HG03064 (cell line): ENCODE data around the gene NPPB.
"Not testable (repeated sequence)": the region's sequence is repeated elsewhere in the genome, so short reads cannot be mapped to it uniquely, and the experiment has no call there.

ENCODE experiments used
- ATAC-seq: cut with Tn5 transposase; IDR thresholded peaks from one replicate; pipeline ENCODE4 v1.9.1; 2021; ENCODE audit warnings: low read depth; ENCODE audit not compliant: unreplicated experiment

Gene NPPB

DNA sequence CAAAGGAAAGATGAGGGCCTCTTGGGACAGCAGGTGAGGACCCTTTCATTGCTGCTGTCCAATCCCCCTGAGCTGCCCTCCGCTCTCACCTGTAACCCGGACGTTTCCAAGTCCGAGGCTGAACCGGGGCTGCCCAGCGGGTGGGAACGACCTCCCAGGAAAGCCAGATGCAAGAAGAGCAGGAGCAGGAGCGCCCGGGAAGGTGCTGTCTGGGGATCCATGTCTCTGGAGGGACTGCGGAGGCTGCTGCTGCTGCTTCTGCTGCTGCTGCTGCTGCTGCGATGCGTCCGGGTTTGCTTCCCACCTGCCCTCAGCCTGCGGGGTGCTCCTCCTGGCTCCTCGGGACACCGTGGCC is at the start of gene NPPB:
Gene NPPB, minus strand, starts transcription at position 333 of the 355 bp plus-strand sequence. Its CDS starts 112 bp downstream, at position 221.
- ATAC-seq = no peak

DNA sequence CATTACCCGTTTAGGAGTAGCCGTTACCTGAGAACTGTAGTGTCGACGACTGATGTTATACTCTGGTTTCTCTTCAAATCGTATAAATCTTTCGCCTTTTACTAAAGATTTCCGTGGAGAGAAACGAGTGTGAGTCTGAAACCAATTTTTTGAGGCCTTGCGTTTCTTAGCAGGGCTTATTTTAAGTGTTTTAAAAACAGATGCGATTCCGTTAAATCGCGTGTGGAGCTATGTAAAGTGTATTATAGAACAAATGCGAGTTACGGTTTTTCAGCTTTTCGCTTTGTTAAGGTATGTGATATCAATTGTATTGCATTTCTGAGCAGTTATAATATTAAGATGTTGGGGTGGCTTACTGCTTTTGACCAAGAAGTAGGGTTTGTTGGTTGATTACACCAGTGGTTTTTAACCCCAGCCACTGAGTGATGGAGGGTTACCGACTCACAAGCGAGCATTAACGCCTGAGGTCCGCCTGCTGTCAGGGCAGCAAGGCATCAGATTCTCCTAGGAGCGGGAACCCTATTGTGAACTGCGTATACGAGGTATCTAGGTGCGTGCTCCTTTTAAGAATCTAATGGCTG is 49.4 kb upstream of the NPPB start:
- peak; percentile 51 for ATAC-seq

DNA sequence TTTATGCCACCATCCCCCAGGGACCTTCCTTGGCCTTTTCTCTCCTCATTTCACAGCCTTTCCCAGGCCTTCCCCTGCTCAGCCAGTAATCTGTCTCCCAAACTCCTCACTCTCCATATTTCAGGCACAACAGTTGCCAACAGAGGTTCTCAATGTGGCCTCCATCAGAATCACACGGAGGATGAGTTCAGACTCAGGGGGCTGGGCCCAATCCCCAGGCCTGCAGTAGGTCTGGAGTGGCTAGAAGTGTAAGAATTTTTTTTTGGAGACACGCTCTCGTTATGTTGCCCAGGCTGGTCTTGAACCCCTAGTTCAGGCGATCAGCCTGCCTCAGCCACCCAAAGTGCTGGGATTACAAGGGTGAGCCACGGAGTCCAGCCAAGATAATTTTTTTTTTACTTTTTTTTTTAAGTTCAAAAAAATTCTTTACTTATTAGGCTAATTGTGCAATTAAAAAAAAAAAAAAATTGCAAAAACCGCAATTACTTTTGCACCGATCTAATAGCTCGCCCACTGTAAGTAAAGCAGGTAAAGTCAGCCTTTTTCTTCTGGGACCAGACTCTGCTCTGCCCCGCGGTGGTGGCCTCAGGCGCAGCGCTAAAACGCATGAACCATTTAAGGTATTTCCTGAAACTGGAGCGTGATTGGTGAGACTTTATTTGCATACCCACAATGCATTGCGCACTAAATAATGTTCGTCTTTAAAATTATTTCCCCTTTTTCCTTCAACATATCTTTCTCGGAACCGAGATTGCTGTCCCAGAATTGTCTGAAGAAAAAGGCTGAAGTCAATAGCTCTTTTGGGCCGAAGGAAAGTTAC is 48.7 kb upstream of the NPPB start:
- peak; percentile 44 for ATAC-seq

DNA sequence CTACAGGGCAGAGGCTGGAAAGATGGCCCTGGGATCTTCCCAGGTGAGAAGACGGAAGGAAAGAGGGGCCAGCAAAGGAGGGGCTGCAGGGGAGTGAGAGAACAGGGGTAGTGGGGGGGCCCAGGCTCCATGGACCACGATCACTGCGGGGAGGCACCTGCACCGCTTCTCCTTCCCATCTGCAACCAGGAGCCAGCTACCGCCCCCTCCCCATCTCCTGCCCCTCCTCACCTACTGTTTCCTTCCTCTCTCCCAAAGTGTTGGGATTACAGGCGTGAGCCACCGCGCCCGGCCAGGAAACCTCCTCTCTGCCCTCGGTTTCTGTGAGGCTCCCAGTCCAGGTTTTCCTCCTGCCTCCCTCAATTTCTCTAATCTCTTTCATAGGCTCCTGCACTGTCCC is 48.1 kb upstream of the NPPB start:
- ATAC-seq = no peak

DNA sequence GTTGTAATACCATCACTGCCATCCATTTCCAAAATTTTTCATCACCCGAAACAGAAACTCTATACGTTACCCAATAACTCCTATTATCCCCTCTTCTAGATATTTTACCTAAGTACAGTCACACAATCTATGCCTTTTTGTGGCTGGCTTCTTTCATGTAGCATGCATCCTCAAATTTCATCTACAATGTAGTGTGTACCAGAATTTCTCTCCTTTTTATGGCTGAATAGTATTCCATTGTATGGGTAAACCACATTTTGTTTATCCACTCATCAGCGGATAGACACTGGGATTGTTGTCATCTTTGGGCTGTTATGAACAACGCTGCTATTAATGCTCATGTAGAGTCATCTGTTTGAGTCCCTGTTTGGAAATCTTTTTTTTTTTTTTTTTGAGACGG is 46.2 kb upstream of the NPPB start:
- no peak for ATAC-seq

DNA sequence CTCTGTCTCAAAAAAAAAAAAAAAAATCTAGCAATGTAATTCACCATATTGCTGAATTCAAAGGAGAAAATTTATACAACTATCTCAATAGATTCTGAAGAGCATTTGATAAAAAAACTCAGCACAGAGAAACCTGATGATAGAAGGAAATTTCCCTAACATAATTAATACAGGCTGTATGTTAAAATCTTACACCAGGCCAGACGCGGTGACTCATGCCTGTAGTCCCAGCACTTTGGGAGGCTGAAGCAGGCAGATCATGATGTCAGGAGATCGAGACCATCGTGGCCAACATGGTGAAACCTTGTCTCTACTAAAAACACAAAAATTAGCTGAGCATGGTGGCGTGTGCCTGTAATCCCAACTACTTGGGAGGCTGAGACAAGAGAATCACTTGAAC is 45.4 kb upstream of the NPPB start:
- not testable (repeated sequence) for ATAC-seq

DNA sequence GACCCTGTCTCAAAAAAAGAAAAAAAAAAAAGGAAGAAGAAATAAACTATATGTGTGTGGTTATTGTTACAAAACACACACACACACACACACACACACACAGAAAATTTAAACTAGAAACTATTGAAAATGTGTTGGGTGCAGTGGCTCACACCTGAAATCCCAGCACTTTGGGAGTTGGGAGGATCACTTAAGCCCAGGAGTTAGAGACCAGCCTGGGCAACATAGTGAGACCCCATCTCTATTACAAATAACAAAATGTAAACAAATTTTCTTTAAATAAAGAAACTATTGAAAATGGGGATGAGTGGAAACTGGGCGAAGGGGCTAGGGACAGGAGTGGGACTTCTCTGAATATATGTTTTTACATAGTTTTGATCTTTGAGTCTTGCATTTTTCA is 44.5 kb upstream of the NPPB start:
- no peak for ATAC-seq

DNA sequence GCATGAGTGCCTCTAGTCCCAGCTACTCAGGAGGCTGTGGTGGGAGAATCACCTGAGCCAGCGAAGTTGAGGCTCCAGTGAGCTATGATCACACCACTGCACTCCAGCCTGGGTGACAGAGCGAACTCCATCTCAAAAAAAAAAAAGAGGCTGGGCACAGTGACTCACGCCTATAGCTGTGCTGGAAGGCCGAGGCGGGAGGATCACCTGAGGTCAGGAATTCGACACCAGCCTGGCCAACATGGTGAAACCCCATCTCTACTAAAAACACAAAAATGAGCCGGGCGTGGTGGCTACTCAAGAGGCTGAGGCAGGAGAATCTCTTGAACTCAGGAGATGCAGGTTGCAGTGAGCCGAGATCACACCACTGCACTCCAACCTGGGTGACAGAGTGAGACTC is 42.7 kb upstream of the NPPB start:
- ATAC-seq = not testable (repeated sequence)

DNA sequence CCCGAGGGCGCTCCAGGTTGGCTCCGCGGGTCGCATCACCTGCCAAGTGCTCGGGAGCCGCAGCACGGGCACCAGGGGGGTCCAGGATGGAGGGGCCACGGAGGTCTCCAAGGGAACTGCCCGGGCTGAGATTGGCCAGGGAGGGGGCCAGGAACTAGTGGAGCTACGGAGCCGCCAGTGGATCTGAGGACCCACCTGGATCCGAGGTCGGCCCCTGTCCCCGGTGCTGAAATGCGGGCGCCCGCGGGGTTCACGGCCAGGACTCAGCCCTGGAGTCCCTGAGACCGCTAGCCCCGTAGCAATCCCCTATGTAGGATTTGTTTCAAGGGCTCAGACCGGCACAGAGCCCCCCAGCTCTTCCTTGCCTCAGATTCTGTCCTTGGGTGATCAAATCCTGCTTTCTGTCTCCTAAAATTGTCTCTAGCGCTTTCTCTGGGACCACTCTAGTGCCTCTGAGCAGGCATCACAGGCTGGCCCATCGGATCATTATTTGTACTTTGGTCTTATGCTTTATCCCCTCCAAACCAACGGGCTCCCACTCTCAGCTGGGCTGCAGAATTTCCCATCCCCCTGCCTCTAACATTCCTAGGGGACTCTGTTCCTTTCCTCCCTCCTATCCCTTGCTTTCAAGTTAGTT is 40.2 kb upstream of the NPPB start:
- ATAC-seq = no peak

DNA sequence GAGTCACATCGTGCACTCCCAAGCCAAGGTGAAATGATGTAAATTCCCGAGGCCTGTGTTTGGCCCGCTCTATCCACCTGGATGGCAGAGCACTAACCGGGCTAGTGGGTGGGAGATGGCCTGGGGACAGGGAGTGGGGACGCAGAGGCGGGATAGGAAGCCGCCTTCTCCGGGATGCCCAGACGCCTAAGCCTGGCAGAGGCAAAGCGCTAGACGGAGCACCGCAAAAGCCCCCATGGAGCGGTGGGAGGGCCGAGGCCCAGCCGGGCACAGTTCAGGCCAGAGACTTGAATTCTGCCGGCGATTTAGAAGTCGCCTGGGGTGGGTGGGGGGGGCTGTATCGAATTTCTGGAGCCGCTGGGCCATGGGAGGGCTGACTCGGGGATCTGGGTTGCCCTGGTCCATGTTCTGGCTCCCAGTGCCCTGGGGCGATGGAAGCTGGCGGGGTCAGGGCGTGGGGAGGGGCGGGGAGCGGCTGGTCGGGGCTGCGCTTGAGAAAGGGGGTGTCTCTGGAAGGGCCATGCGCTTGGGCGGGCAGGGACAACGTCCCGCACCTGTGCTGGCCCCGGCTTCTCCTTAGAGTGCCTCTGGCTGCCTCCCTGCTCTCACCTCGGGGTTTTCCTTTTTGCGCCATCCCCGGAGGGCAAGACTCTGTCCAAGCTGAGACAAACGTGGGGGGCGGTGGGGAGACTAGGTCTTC is 39.5 kb upstream of the NPPB start:
- ATAC-seq = no peak

DNA sequence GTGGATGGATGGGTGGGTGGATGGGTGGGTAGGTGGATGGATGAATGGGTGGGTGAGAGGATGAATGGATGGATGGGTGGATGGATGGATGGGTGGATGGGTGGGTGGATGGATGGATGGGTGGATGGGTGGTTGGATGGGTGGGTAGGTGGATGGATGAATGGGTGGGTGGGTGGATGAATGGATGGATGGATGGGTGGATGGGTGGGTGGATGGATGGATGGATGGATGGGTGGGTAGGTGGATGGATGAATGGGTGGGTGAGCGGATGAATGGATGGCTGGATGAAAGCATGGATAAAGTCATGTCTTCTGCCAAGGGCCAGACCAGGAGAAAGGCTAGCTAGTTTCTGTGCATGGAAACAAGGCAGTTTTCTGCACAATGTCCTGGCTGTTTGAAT is 35.8 kb upstream of the NPPB start:
- ATAC-seq = not testable (repeated sequence)

DNA sequence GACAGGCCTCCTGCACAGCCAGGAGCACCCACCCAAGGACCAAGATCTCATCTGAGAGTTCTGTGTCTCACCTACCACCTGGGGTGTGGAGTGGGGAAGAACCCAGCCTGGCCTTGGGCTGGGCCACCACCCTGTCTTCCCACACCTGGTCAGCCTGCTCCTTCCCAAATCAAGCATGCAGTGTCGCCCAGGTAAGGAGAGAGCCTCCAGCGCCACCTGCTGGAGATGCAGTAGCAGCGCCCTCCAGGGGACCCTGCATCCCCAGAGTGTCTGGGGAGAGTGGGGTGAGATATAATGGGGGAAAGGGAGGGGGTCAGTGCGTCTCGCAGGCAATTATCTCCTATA is 35.1 kb upstream of the NPPB start:
- no peak for ATAC-seq

DNA sequence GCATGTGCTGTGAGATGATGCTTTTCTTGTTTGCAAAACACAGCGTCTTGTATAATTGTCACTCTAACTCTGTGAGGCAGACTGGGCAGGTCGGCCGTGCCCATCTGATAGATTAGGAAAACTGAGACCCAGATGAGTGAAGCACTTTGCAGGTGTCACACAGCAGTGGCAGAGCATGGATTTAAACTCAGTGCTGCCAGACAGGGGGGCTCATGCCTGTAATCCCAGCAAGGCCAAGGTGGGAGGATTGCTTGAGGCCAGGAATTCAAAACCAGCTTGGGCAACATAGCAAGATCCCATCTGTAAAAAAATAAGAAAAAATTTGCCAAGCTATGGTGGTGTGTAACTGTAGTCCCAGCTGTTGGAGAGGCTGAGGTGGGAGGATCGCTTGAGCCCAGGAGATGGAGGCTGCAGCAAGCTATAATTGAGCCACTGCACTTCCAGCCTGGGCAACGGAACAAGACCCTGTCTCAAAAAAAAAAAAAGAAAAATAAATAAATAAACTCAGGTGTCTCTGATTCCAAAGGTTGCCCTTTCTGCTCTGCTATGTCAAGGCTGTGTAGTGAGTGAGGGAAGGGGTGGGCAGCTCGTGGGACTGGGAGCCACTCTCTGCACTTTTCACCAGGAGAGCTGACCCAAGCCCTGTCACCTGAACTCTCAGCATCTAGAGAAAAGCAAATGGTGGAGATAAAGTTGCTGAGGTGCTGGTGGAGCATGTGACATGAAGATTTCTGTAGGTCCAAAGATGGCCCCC is 32.9 kb upstream of the NPPB start:
- no peak for ATAC-seq

DNA sequence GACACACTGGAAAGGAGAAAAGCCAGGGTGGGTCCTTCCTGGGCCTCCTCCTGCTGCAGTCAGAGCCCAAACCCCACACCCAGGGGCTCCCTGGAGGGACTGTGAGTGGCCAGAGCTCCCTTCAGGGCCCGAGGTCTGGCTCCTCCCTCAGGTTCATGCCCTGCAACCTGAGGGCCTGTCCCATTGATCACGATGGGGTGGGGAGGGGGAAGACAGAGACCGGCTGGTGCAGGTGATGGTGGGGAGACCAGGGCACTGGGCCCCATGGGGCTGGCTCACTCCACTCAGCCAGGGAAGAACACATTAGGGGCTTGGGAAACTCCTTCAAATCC is 30.1 kb upstream of the NPPB start:
- no peak for ATAC-seq

DNA sequence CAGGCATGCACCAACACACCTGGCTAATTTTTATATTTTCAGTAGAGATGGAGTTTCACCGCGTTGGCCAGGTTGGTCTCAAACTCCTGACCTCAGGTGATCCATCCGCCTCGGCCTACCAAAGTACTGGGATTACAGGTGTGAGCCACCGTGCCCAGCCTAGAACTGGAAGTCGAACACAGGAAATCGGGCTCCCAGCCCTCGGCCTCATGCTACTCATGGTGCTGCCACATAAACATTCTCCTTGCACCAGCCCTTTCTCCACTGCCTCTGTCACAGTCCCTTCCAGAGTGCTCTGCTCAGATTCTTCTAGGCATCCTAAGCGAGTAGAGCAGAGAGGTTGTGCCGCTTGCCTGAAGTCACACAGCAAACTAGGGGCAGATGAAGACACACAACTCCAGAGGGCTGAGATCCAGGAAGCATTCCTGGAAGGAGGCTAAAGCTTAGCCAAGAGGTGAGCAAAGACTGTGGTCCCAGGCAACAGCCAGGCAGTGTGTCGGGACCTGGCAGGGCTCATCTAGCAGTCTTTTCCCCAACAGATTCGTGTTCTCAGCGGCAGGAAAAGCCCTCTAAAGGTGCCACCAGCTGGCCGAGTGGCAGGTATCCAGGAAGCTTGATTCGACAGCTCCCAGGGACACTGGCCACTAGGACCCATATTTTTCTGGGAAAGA is 29.6 kb upstream of the NPPB start:
- no peak for ATAC-seq

DNA sequence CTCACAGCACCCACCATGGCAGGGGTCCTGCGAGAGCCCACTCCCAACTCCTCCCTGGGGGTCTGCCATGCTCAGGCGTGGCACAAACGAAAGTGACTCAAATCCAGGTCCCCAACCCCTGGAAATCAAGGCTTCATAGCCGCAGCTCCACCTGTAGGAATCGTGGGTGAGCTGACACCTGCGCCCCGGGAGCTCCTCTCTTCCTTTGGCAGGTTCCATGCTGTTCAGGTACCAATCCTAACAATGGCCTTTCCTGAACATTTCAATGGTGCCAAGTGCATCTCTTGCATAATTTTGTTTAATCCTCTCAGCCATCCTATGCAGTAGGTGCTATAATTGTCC is 28.9 kb upstream of the NPPB start:
- ATAC-seq = no peak

DNA sequence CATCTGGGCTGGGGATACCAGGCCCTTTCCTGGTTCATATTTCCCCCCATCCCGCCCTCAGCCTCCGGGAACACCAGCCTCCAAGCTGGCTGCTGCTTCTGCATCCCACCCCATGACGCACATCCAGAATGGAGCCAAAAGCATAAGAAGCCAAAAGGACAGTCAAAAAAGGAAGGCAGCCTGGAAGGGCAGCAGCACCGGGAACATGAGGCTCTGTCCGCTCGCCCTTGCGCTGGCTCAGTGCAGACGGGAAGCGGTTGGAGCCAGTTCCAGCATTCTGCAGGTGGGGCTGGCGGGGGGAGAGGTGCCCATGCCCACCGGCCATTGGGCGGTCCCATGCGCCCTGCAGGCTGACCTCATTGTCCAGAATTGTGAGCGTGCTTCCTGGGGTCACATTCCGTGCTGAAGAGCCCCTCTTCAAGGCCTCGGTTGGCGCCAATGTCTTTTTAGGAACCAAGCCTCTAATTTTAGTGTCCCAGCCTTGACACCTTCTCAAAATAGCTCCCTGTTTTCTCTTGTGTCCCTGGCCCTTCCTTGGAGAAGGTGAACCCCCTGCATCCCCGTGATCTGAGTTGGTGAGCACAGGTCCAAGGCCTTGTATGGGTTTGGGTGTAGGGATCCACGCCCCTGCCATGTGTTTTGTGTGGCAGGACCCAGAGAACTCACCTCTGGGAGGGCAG is 28.4 kb upstream of the NPPB start:
- no peak for ATAC-seq

DNA sequence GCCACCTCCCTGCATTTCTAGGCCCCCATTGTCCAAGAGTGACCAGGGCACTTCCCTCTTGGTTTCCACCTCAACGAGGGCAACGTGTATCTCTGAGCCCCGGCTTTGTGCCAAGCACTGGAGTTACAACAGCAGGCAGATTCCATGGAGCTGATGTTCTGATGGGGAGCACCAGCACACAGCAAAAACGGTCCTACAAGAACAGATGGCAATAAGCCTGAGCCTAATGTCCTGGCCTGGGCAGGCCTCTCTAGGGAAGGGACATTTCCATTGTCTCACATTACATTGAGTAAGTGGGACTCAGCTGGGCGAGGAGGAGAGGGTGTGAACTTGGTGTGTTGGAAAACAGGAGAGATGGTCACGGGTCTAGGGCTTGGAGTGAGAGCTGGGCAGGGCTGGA is 27.2 kb upstream of the NPPB start:
- ATAC-seq = no peak

DNA sequence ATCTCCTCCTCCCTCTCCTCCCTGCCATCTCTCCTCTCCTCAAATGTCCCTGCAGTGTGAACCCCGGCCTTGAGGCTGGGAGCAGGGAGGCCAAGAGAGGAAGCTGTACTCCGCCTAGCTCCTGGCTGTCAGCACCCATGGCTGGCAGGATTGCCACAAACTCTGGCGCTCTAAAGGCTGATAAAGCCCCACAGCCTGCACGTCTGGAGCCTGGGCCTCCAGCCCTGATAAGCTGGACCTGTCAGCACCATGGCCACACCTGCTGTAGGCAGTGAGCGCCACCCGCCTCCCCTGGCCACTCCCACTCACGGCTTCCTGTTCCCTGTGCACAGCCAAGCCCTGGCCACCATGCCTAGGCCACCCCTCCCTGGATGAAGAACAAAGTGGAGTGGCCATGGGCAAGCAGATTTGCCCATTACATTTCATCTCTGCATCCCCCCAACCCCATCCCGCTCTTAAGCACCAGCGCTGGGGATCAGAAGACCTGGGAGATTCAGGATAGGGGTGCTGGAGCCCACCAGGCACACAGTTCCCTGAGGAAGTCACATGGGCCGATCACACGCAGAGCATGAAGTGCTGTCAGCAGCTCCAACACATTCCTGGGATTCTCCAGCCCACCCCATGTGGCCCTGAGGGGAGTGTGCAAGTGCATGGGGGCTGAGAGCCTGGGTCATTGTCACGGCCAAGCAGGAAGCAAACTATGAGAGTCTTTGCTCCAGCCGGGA is 24.2 kb upstream of the NPPB start:
- no peak for ATAC-seq
